A673 (cell line): Measurements from ENCODE around the gene ATP6V1D.

Experiments used
- EZH2 ChIP-seq: fragments of 200-600 bp; sonication (generic); IDR thresholded peaks from 2 replicates; pipeline ENCODE4 v1.6.1; 2017; ENCODE audit warnings: borderline replicate concordance, low read depth, mild to moderate bottlenecking, mixed read lengths, antibody characterized with exemption, low read length; ENCODE audit not compliant: poor library complexity, severe bottlenecking
- TF ChIP-seq, protein P1 (sequence below): fragments of 300-800, 200-600 bp; sonication (generic); conservative IDR thresholded peaks from 2 replicates; pipeline ENCODE4 v1.5.1; 2017; ENCODE audit warnings: low read depth, mild to moderate bottlenecking, antibody characterized with exemption, low read length, moderate library complexity, mixed read lengths

DNA sequence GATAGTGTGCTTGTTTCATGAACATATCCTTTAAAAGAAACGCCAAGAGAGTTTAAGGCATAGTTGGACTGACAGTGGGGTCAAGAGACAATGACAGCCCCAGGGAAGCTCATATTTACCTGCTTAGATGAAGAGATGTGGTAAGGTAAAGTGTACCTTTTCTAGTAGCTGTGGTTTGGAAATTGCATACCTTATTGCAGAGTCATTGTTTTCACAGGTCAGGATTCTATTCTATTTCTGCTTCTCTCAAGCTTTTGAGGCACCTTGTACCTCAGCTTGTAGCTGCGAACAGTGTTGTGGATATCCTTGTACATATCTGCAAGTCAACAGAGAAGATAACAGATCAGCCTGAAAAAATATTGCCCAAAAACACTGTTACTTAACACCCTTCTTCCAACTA, 47.7 kb downstream of the ATP6V1D start:
- TF ChIP-seq, protein P1, sequence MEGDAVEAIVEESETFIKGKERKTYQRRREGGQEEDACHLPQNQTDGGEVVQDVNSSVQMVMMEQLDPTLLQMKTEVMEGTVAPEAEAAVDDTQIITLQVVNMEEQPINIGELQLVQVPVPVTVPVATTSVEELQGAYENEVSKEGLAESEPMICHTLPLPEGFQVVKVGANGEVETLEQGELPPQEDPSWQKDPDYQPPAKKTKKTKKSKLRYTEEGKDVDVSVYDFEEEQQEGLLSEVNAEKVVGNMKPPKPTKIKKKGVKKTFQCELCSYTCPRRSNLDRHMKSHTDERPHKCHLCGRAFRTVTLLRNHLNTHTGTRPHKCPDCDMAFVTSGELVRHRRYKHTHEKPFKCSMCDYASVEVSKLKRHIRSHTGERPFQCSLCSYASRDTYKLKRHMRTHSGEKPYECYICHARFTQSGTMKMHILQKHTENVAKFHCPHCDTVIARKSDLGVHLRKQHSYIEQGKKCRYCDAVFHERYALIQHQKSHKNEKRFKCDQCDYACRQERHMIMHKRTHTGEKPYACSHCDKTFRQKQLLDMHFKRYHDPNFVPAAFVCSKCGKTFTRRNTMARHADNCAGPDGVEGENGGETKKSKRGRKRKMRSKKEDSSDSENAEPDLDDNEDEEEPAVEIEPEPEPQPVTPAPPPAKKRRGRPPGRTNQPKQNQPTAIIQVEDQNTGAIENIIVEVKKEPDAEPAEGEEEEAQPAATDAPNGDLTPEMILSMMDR, result no peak
- TF ChIP-seq EZH2, result no peak
